ENCODE data around the gene DNAAF3. TPM values are rescaled to one million over a fixed set of nuclear protein-coding genes. Genes with fewer than 3 reads are reported as not detected.

DNAAF3 gene
- polyA plus RNA-seq, 1 donor (not counting 4 experiments of a cell fraction or from before 2014, with no cell fraction given): 14.3 TPM

GRCh38 chr19:55186080-55186479 is 19.7 kb upstream of the DNAAF3 start:
- TF ChIP-seq EZH2 (IDR thresholded peaks at IDR 0.05; ENCODE audit: low read length) (no peak), CTCF (optimal IDR thresholded peaks at IDR 0.05 in 1 of 3, IDR thresholded peaks at IDR 0.05 in 1 of 3, conservative IDR thresholded peaks at IDR 0.05 in 1 of 3; ENCODE audit: extremely low read depth in 1 of 3, insufficient read depth in 2 of 3, low read length in 3 of 3) (no peak)
- dilution Hi-C loops (cut with MboI; ENCODE audit: extremely low pct_ligation_motif_present, low sequenced_read_pairs): no loop called here
- no peaks in the 10 kb centered on the region for H3K9me3 ChIP-seq (ENCODE audit: control insufficient read depth, low read depth, low read length)
- H2AFZ ChIP-seq (ENCODE audit: control insufficient read depth, low read length): no peak overlapping the region
- no peak overlapping the region for H3K4me2 ChIP-seq (ENCODE audit: control insufficient read depth, extremely low read depth, insufficient read depth, low read depth, low read length)
- DNase-seq (ENCODE audit: low read depth, low spot score): no peak
- H3K27ac ChIP-seq (ENCODE audit: control insufficient read depth, insufficient read depth, low read length): no peak overlapping the region
- FAIRE-seq: no peak
- no peak overlapping the region for H3K9ac ChIP-seq (ENCODE audit: control insufficient read depth, extremely low read depth, insufficient read depth, low read length)
- no peaks in the 10 kb centered on the region for H3K36me3 ChIP-seq (ENCODE audit: control insufficient read depth in 2 of 2, extremely low read depth in 1 of 2, insufficient read depth in 2 of 2, low read length in 2 of 2)
- peaks cover 5% of the 10 kb centered on the region for H3K27me3 ChIP-seq (ENCODE audit: control insufficient read depth, extremely low read depth, insufficient read depth, low read length)
- H3K9me1 ChIP-seq (ENCODE audit: control insufficient read depth, extremely low read depth, insufficient read depth, low read length): no peaks in the 10 kb centered on the region
- H4K20me1 ChIP-seq (ENCODE audit: control insufficient read depth, extremely low read depth, insufficient read depth, low read length): no peaks in the 10 kb centered on the region
- H3K4me1 ChIP-seq (ENCODE audit: control insufficient read depth, extremely low read depth, insufficient read depth, low read length): peaks cover 8% of the 10 kb centered on the region
- H3K79me2 ChIP-seq (ENCODE audit: control insufficient read depth, insufficient read depth, low read length): no peaks in the 10 kb centered on the region
- H3K4me3 ChIP-seq (ENCODE audit: control insufficient read depth in 2 of 3, extremely low read depth in 1 of 3, insufficient read depth in 2 of 3, low read depth in 1 of 3, low read length in 3 of 3): no peak overlapping the region

- Histone ChIP-seq H3K4me2 (ENCODE audit: control insufficient read depth, extremely low read depth, insufficient read depth, low read depth, low read length) (no peak overlapping the region), H3K27ac (ENCODE audit: control insufficient read depth, insufficient read depth, low read length) (no peak overlapping the region), H4K20me1 (ENCODE audit: control insufficient read depth, extremely low read depth, insufficient read depth, low read length) (peaks cover 2% of the 10 kb centered on the region), H3K27me3 (ENCODE audit: control insufficient read depth, extremely low read depth, insufficient read depth, low read length) (peaks cover 13% of the 10 kb centered on the region), H2AFZ (ENCODE audit: control insufficient read depth, low read length) (no peak overlapping the region), H3K9me1 (ENCODE audit: control insufficient read depth, extremely low read depth, insufficient read depth, low read length) (no peaks in the 10 kb centered on the region), H3K4me1 (ENCODE audit: control insufficient read depth, extremely low read depth, insufficient read depth, low read length) (peaks cover 7% of the 10 kb centered on the region), H3K9ac (ENCODE audit: control insufficient read depth, extremely low read depth, insufficient read depth, low read length) (no peak overlapping the region), H3K4me3 (ENCODE audit: control insufficient read depth in 2 of 3, extremely low read depth in 1 of 3, insufficient read depth in 2 of 3, low read depth in 1 of 3, low read length in 3 of 3) (no peak overlapping the region), H3K36me3 (ENCODE audit: control insufficient read depth in 2 of 2, extremely low read depth in 1 of 2, insufficient read depth in 2 of 2, low read length in 2 of 2) (peaks cover 0 to 2% of the 10 kb centered on the region in 2 experiments), H3K9me3 (ENCODE audit: control insufficient read depth, low read depth, low read length) (no peaks in the 10 kb centered on the region), H3K79me2 (ENCODE audit: control insufficient read depth, insufficient read depth, low read length) (no peaks in the 10 kb centered on the region)
- TF ChIP-seq CTCF (optimal IDR thresholded peaks at IDR 0.05 in 1 of 3, IDR thresholded peaks at IDR 0.05 in 1 of 3, conservative IDR thresholded peaks at IDR 0.05 in 1 of 3; ENCODE audit: extremely low read depth in 1 of 3, insufficient read depth in 2 of 3, low read length in 3 of 3) (no peak), EZH2 (IDR thresholded peaks at IDR 0.05; ENCODE audit: low read length) (no peak)
- dilution Hi-C loops (cut with MboI; ENCODE audit: extremely low pct_ligation_motif_present, low sequenced_read_pairs): no loop called here
- DNase-seq (ENCODE audit: low read depth, low spot score) (no peak), FAIRE-seq (no peak)
These were observed 15.3 kb upstream of the DNAAF3 start for GRCh38 chr19:55181740-55182139.
